Muscle of leg (tissue), 11 donors: ENCODE data around the gene LEPR. TPM values are rescaled to one million over a fixed set of nuclear protein-coding genes. Genes with fewer than 3 reads are reported as not detected.
A peak's percentile ranks its signal among the peaks of the same experiment; 100 is the strongest.

ENCODE experiments used
- DNase-seq: peaks from one replicate; pipeline ENCODE4 v3.0.0; 2013
- H3K27ac ChIP-seq: one replicate; pipeline ENCODE4 v1.5.1; 2013; ENCODE audit warnings: mild to moderate bottlenecking, low read length, control low read depth
- H3K27me3 ChIP-seq: one replicate; pipeline ENCODE4 v1.6.1; 2013; ENCODE audit warnings: low read length; ENCODE audit not compliant: control insufficient read depth, insufficient read depth
- H3K36me3 ChIP-seq: one replicate; pipeline ENCODE4 v1.6.1; 2013; ENCODE audit warnings: low read length; ENCODE audit not compliant: control insufficient read depth, insufficient read depth
- H3K4me1 ChIP-seq: one replicate; pipeline ENCODE4 v1.6.1; 2013; ENCODE audit warnings: low read length; ENCODE audit not compliant: control insufficient read depth, insufficient read depth
- H3K4me3 ChIP-seq: one replicate; pipeline ENCODE4 v1.5.1; 2013; ENCODE audit warnings: low read length, control low read depth
- H3K9me3 ChIP-seq: replicated peaks from 2 replicates; pipeline ENCODE4 v1.6.1; 2013; ENCODE audit warnings: low read depth, low read length; ENCODE audit not compliant: control insufficient read depth
- WGBS: methylation state at CpG from one replicate; pipeline ENCODE4 v1.1.5; 2013; ENCODE audit warnings: missing lambda C conversion rate; ENCODE audit not compliant: insufficient coverage; 5-methylcytosine and 5-hydroxymethylcytosine counted together
- polyA plus RNA-seq, 8 donors: library from polyadenylated mRNA; unstranded; fragments of 120-200 nt; gene quantifications; one replicate each; pipeline versions ENCODE4 v1.2.1 to v1.2.3, GENCODE V29; 2013; ENCODE audit warnings: inconsistent platforms in 1 of 8, low replicate concordance in 1 of 8; ENCODE audit not compliant: insufficient read length in 8 of 8, insufficient read depth in 1 of 8
- total RNA-seq: library from RNA; stranded (reverse); fragments of 120-200 nt; gene quantifications from one replicate; pipeline ENCODE4 v1.2.4, GENCODE V29; 2013

Gene LEPR
- total and polyA plus RNA-seq, 9 donors = 3.7 to 15.5 (median 9.0) TPM

GRCh38 chr1:65409314-65409713, 11.2 kb upstream of the LEPR start:
- Histone ChIP-seq H3K27me3 (no peaks in the 10 kb centered on the region), H3K4me3 (no peak overlapping the region), H3K36me3 (no peaks in the 10 kb centered on the region), H3K27ac (no peak overlapping the region), H3K4me1 (no peaks in the 10 kb centered on the region), H3K9me3 (no peaks in the 10 kb centered on the region)
- no CpG with 5 or more reads among the region's 1 CpG for WGBS
- DNase-seq = no peak

- Histone ChIP-seq H3K27me3 (no peaks in the 10 kb centered on the region), H3K4me3 (no peak overlapping the region), H3K36me3 (no peaks in the 10 kb centered on the region), H3K4me1 (no peaks in the 10 kb centered on the region), H3K27ac (no peak overlapping the region), H3K9me3 (no peaks in the 10 kb centered on the region)
- no CpG with 5 or more reads among the region's 4 CpGs for WGBS
- DNase-seq = no peak
Measured at GRCh38 chr1:65409816-65410326, 10.6 kb upstream of the LEPR start.

GRCh38 chr1:65412256-65412983, 8.0 kb upstream of the LEPR start:
- Histone ChIP-seq H3K4me1 (no peaks in the 10 kb centered on the region), H3K27ac (no peak overlapping the region), H3K36me3 (no peaks in the 10 kb centered on the region), H3K4me3 (no peak overlapping the region), H3K9me3 (no peaks in the 10 kb centered on the region), H3K27me3 (peaks cover 3% of the 10 kb centered on the region)
- no peak for DNase-seq
- 100% methylated on average over 1 of the region's 4 CpGs for WGBS

GRCh38 chr1:65412984-65413375, 7.5 kb upstream of the LEPR start:
- H3K27ac ChIP-seq = no peak overlapping the region
- no peaks in the 10 kb centered on the region for H3K9me3 ChIP-seq
- no CpG with 5 or more reads among the region's 3 CpGs for WGBS
- H3K4me3 ChIP-seq = no peak overlapping the region
- H3K4me1 ChIP-seq = no peaks in the 10 kb centered on the region
- no peak for DNase-seq
- no peaks in the 10 kb centered on the region for H3K36me3 ChIP-seq
- peaks cover 3% of the 10 kb centered on the region for H3K27me3 ChIP-seq

- Histone ChIP-seq H3K4me1 (peaks cover under 1% of the 10 kb centered on the region), H3K9me3 (no peaks in the 10 kb centered on the region), H3K27ac (no peak overlapping the region), H3K4me3 (no peak overlapping the region), H3K27me3 (peaks cover 3% of the 10 kb centered on the region), H3K36me3 (no peaks in the 10 kb centered on the region)
- WGBS = no CpG with 5 or more reads among the region's 4 CpGs
- no peak for DNase-seq
Measured at GRCh38 chr1:65414538-65414937, 5.9 kb upstream of the LEPR start.

- H3K4me1 ChIP-seq = peaks cover 5% of the 10 kb centered on the region
- no CpG with 5 or more reads among the region's 1 CpG for WGBS
- H3K9me3 ChIP-seq = no peaks in the 10 kb centered on the region
- H3K27me3 ChIP-seq = peaks cover 3% of the 10 kb centered on the region
- no peak overlapping the region for H3K27ac ChIP-seq
- H3K36me3 ChIP-seq = no peaks in the 10 kb centered on the region
- no peak overlapping the region for H3K4me3 ChIP-seq
- no peak for DNase-seq
Measured at GRCh38 chr1:65416767-65417166, 3.7 kb upstream of the LEPR start.

- no peak overlapping the region for H3K27ac ChIP-seq
- no peak for DNase-seq
- WGBS = 83% methylated on average over 1 of the region's 2 CpGs
- H3K4me1 ChIP-seq = peaks cover 14% of the 10 kb centered on the region
- H3K9me3 ChIP-seq = no peaks in the 10 kb centered on the region
- peaks cover 2% of the 10 kb centered on the region for H3K36me3 ChIP-seq
- H3K4me3 ChIP-seq = no peak overlapping the region
- H3K27me3 ChIP-seq = peaks cover 3% of the 10 kb centered on the region
Measured at GRCh38 chr1:65417729-65418128, 2.7 kb upstream of the LEPR start.

GRCh38 chr1:65418522-65419185, 1.8 kb upstream of the LEPR start:
- Histone ChIP-seq H3K27ac (no peak overlapping the region), H3K27me3 (peaks cover 3% of the 10 kb centered on the region), H3K4me3 (no peak overlapping the region), H3K9me3 (no peaks in the 10 kb centered on the region), H3K4me1 (peaks cover 18% of the 10 kb centered on the region), H3K36me3 (peaks cover 3% of the 10 kb centered on the region)
- no peak for DNase-seq
- 88% methylated on average over 1 of the region's 4 CpGs for WGBS

GRCh38 chr1:65419681-65420589, 533 bp upstream of the LEPR start:
- under 1% methylated on average over 34 of the region's 52 CpGs for WGBS
- Histone ChIP-seq H3K27ac (peak overlapping the region; percentile 94), H3K9me3 (no peaks in the 10 kb centered on the region), H3K36me3 (peaks cover 3% of the 10 kb centered on the region), H3K4me3 (peak overlapping the region; percentile 93), H3K4me1 (peaks cover 18% of the 10 kb centered on the region), H3K27me3 (peaks cover 3% of the 10 kb centered on the region)
- peak; percentile 98 for DNase-seq
